IPS DF 6.9 (cell line): ENCODE data around the gene SBF2.

Source experiments
- DNase-seq: peaks from one replicate; pipeline ENCODE4 v3.0.0-alpha.2; 2013; ENCODE audit warnings: low read depth, low spot score
- H3K27ac ChIP-seq: one replicate; pipeline ENCODE4 v1.5.1; 2013; ENCODE audit warnings: low read length, control low read depth
- H3K27me3 ChIP-seq: 2 replicates; pipeline ENCODE4 v1.6.1; 2013; ENCODE audit warnings: mild to moderate bottlenecking, low read length; ENCODE audit not compliant: control insufficient read depth, insufficient read depth
- H3K36me3 ChIP-seq: 2 replicates; pipeline ENCODE4 v1.6.1; 2013; ENCODE audit warnings: low read length; ENCODE audit not compliant: control insufficient read depth, insufficient read depth
- H3K4me1 ChIP-seq: 2 replicates; pipeline ENCODE4 v1.6.1; 2013; ENCODE audit warnings: low read length; ENCODE audit not compliant: control insufficient read depth, insufficient read depth
- H3K4me3 ChIP-seq: 2 replicates; pipeline ENCODE4 v1.5.1; 2013; ENCODE audit warnings: mild to moderate bottlenecking, low read length
- H3K9me3 ChIP-seq: 2 replicates; pipeline ENCODE4 v1.6.1; 2013; ENCODE audit warnings: low read length, inconsistent platforms; ENCODE audit not compliant: control insufficient read depth, insufficient read depth
- WGBS: extraction: QIAGEN DNeasy Blood & Tissue Kit; methylation state at CpG from one replicate; pipeline ENCODE4 v1.1.7; 2013; ENCODE audit warnings: mixed read lengths, missing lambda C conversion rate; ENCODE audit not compliant: insufficient read length, insufficient coverage; 5-methylcytosine and 5-hydroxymethylcytosine counted together

SBF2 gene

GRCh38 chr11:9802291-9802861 is 491.6 kb downstream of the SBF2 start:
- Histone ChIP-seq H3K36me3 (peaks cover 2% of the 10 kb centered on the region; the same call in 1 of the 2 replicates), H3K4me1 (no peaks in the 10 kb centered on the region; the same call in 1 of the 2 replicates), H3K27me3 (no peaks in the 10 kb centered on the region), H3K27ac (no peak overlapping the region), H3K9me3 (no peaks in the 10 kb centered on the region), H3K4me3 (no peak overlapping the region)
- no peak for DNase-seq
- no CpG with 5 or more reads among the region's 3 CpGs for WGBS

- H3K9me3 ChIP-seq: no peaks in the 10 kb centered on the region
- WGBS: no CpG with 5 or more reads among the region's 3 CpGs
- DNase-seq: no peak
- no peaks in the 10 kb centered on the region for H3K36me3 ChIP-seq
- H3K4me1 ChIP-seq: no peaks in the 10 kb centered on the region; the same call in 1 of the 2 replicates
- H3K27ac ChIP-seq: no peak overlapping the region
- H3K4me3 ChIP-seq: no peak overlapping the region
- no peaks in the 10 kb centered on the region for H3K27me3 ChIP-seq
These were observed 494.1 kb downstream of the SBF2 start for GRCh38 chr11:9799886-9800285.

GRCh38 chr11:9797300-9797699 is 496.7 kb downstream of the SBF2 start:
- Histone ChIP-seq H3K4me3 (no peak overlapping the region), H3K36me3 (no peaks in the 10 kb centered on the region), H3K27ac (no peak overlapping the region), H3K27me3 (no peaks in the 10 kb centered on the region), H3K4me1 (no peaks in the 10 kb centered on the region), H3K9me3 (no peaks in the 10 kb centered on the region)
- DNase-seq: no peak
- no CpG with 5 or more reads among the region's 4 CpGs for WGBS

GRCh38 chr11:9796854-9797253 is 497.2 kb downstream of the SBF2 start:
- H3K9me3 ChIP-seq: no peaks in the 10 kb centered on the region
- DNase-seq: no peak
- no peaks in the 10 kb centered on the region for H3K4me1 ChIP-seq
- no CpG with 5 or more reads among the region's 5 CpGs for WGBS
- H3K27ac ChIP-seq: no peak overlapping the region
- no peak overlapping the region for H3K4me3 ChIP-seq
- H3K36me3 ChIP-seq: no peaks in the 10 kb centered on the region
- H3K27me3 ChIP-seq: no peaks in the 10 kb centered on the region

GRCh38 chr11:9796266-9796665 is 497.8 kb downstream of the SBF2 start:
- Histone ChIP-seq H3K27ac (no peak overlapping the region), H3K36me3 (no peaks in the 10 kb centered on the region), H3K9me3 (no peaks in the 10 kb centered on the region), H3K27me3 (no peaks in the 10 kb centered on the region), H3K4me1 (no peaks in the 10 kb centered on the region), H3K4me3 (no peak overlapping the region)
- no peak for DNase-seq

GRCh38 chr11:9790703-9791102 is 503.3 kb downstream of the SBF2 start:
- H3K27ac ChIP-seq: no peak overlapping the region
- 100% methylated on average over 1 of the region's 3 CpGs for WGBS
- H3K27me3 ChIP-seq: no peaks in the 10 kb centered on the region

GRCh38 chr11:9789910-9790309 is 504.1 kb downstream of the SBF2 start:
- Histone ChIP-seq H3K4me3 (no peak overlapping the region), H3K36me3 (peaks cover 3% of the 10 kb centered on the region; the same call in 1 of the 2 replicates), H3K27me3 (0 out of 2 replicates have a peak, but pooled peaks cover 2% of the 10 kb centered on the region), H3K27ac (no peak overlapping the region), H3K9me3 (no peaks in the 10 kb centered on the region), H3K4me1 (no peaks in the 10 kb centered on the region)
- no peak for DNase-seq
- WGBS: no CpG with 5 or more reads among the region's 3 CpGs

More at GRCh38 chr11:9790703-9791102, 503.3 kb downstream of the SBF2 start:
- Histone ChIP-seq H3K36me3 (peaks cover 2% of the 10 kb centered on the region; the same call in 1 of the 2 replicates), H3K4me1 (no peaks in the 10 kb centered on the region), H3K9me3 (no peaks in the 10 kb centered on the region), H3K4me3 (no peak overlapping the region)
- no peak for DNase-seq

- no peak for DNase-seq
- 0 out of 2 replicates have a peak, but pooled peaks cover 2% of the 10 kb centered on the region for H3K27me3 ChIP-seq
- peaks cover 6% of the 10 kb centered on the region; the same call in 1 of the 2 replicates for H3K36me3 ChIP-seq
- peaks cover 1% of the 10 kb centered on the region; the same call in 1 of the 2 replicates for H3K9me3 ChIP-seq
- H3K4me1 ChIP-seq: no peaks in the 10 kb centered on the region
- no CpG with 5 or more reads among the region's 3 CpGs for WGBS
- no peak overlapping the region for H3K4me3 ChIP-seq
- no peak overlapping the region for H3K27ac ChIP-seq
These were observed 506.0 kb downstream of the SBF2 start for GRCh38 chr11:9787981-9788521.

GRCh38 chr11:9787260-9787659 is 506.8 kb downstream of the SBF2 start:
- H3K4me3 ChIP-seq: no peak overlapping the region
- H3K27me3 ChIP-seq: 0 out of 2 replicates have a peak, but pooled peaks cover 2% of the 10 kb centered on the region

GRCh38 chr11:9784602-9785315 is 509.3 kb downstream of the SBF2 start:
- Histone ChIP-seq H3K4me1 (no peaks in the 10 kb centered on the region), H3K4me3 (no peak overlapping the region), H3K27me3 (0 out of 2 replicates have a peak, but pooled peaks cover 2% of the 10 kb centered on the region), H3K9me3 (peaks cover 1% of the 10 kb centered on the region; the same call in 1 of the 2 replicates), H3K27ac (no peak overlapping the region), H3K36me3 (peaks cover 9% of the 10 kb centered on the region; the same call in 1 of the 2 replicates)
- WGBS: no CpG with 5 or more reads among the region's 6 CpGs
- DNase-seq: no peak

More at GRCh38 chr11:9787260-9787659, 506.8 kb downstream of the SBF2 start:
- Histone ChIP-seq H3K4me1 (no peaks in the 10 kb centered on the region), H3K27ac (no peak overlapping the region), H3K36me3 (peaks cover 6% of the 10 kb centered on the region; the same call in 1 of the 2 replicates), H3K9me3 (peaks cover 1% of the 10 kb centered on the region; the same call in 1 of the 2 replicates)
- WGBS: no CpG with 5 or more reads among the region's 5 CpGs
- no peak for DNase-seq
